Measurements from ENCODE around the gene WDR49. TPM values are rescaled to one million over a fixed set of nuclear protein-coding genes. Genes with fewer than 3 reads are reported as not detected.

WDR49 gene
- total RNA-seq (2022), result 1.4 and 2.2 TPM in 2 replicates
- Bru-seq, nascent RNA, result percentile 29 among the genes with signal in this experiment
- percentile 28 among the genes with signal in this experiment for BruChase-seq, experiment 1, labeled RNA remaining after a 6-hour chase
- BruChase-seq, experiment 2, labeled RNA remaining after a 2-hour chase, result percentile 37 among the genes with signal in this experiment
- long read RNA-seq, result 0 reads

DNA sequence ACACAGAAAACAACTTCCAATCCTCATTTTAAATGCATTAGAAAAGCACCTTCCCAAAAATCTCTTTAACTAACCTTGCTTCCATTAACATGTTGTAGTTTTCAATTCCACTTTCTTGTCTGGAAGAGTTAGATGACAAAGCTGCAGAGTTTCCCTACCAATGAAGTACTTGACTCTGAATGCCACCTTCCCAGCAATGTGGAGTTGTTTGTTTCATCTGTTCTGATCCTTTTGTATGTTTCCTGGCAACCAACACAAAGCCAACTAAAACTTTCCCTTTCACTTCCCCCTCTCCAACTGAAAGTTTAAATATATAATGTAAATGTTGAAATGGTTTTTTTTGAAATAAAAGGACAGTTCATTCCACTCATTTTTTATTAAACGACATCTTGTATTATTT, at the start of gene WDR49:
WDR49 (minus strand) TSS at position 183 of the 400 bp plus-strand sequence. CDS start 517 bp downstream, outside the sequence.
- CTCF ChIA-PET, result interaction anchor here (1.0 kb wide), 1 partner anchor 273 kb away, joined by 3 read pairs; the partner anchor contains the start of gene ZBBX
- H3K9me3 Mint-ChIP-seq (ENCODE audit: low read depth, unreplicated experiment), result no peaks in the 10 kb centered on the region
- DNase-seq, result no peak
- no peak within 1 kb of the TSS for H3K4me3 Mint-ChIP-seq (ENCODE audit: low read depth, unreplicated experiment)
- no peak within 1 kb of the TSS for H3K27ac Mint-ChIP-seq (ENCODE audit: unreplicated experiment)
- H3K27me3 Mint-ChIP-seq (ENCODE audit: unreplicated experiment), result no peaks in the 10 kb centered on the region
- no TSS peak for BruUV-seq (replicated peaks)
- H3K4me1 Mint-ChIP-seq (ENCODE audit: low read depth, unreplicated experiment), result no peaks in the 10 kb centered on the region
- intact Hi-C loops (cut with micrococcal nuclease; ENCODE audit: unreplicated experiment), result no loop called here
- no peaks in the 10 kb centered on the region for H3K36me3 Mint-ChIP-seq (ENCODE audit: insufficient read depth, unreplicated experiment)
- no peak for TF ChIP-seq CTCF (IDR thresholded peaks at IDR 0.05; ENCODE audit: unreplicated experiment)

- no peak for DNase-seq
- no peak overlapping the region for H3K27ac Mint-ChIP-seq (ENCODE audit: unreplicated experiment)
- peaks cover 6% of the 10 kb centered on the region for H3K36me3 Mint-ChIP-seq (ENCODE audit: insufficient read depth, unreplicated experiment)
- intact Hi-C loops (cut with micrococcal nuclease; ENCODE audit: unreplicated experiment), result no loop called here
- no TSS peak for BruUV-seq (replicated peaks)
- TF ChIP-seq CTCF (IDR thresholded peaks at IDR 0.05; ENCODE audit: unreplicated experiment), result no peak
- CTCF ChIA-PET, result no interaction called here
- no peaks in the 10 kb centered on the region for H3K27me3 Mint-ChIP-seq (ENCODE audit: unreplicated experiment)
- H3K4me3 Mint-ChIP-seq (ENCODE audit: low read depth, unreplicated experiment), result no peak overlapping the region
- no peaks in the 10 kb centered on the region for H3K9me3 Mint-ChIP-seq (ENCODE audit: low read depth, unreplicated experiment)
- H3K4me1 Mint-ChIP-seq (ENCODE audit: low read depth, unreplicated experiment), result no peaks in the 10 kb centered on the region
Observed at GRCh38 chr3:167700926-167701325, 47.2 kb upstream of the WDR49 start.

- Mint-ChIP-seq H3K4me3 (ENCODE audit: low read depth, unreplicated experiment) (no peak overlapping the region), H3K27ac (ENCODE audit: unreplicated experiment) (no peak overlapping the region), H3K36me3 (ENCODE audit: insufficient read depth, unreplicated experiment) (peaks cover 14% of the 10 kb centered on the region), H3K27me3 (ENCODE audit: unreplicated experiment) (no peaks in the 10 kb centered on the region), H3K9me3 (ENCODE audit: low read depth, unreplicated experiment) (no peaks in the 10 kb centered on the region), H3K4me1 (ENCODE audit: low read depth, unreplicated experiment) (no peaks in the 10 kb centered on the region)
- no TSS peak for BruUV-seq (replicated peaks)
- CTCF ChIA-PET, result no interaction called here
- DNase-seq, result no peak
- intact Hi-C loops (cut with micrococcal nuclease; ENCODE audit: unreplicated experiment), result no loop called here
- no peak for TF ChIP-seq CTCF (IDR thresholded peaks at IDR 0.05; ENCODE audit: unreplicated experiment)
Observed at GRCh38 chr3:167700046-167700445, 46.3 kb upstream of the WDR49 start.

- Mint-ChIP-seq H3K4me1 (ENCODE audit: low read depth, unreplicated experiment) (peaks cover 8% of the 10 kb centered on the region), H3K9me3 (ENCODE audit: low read depth, unreplicated experiment) (no peaks in the 10 kb centered on the region), H3K27me3 (ENCODE audit: unreplicated experiment) (no peaks in the 10 kb centered on the region), H3K4me3 (ENCODE audit: low read depth, unreplicated experiment) (no peak overlapping the region), H3K27ac (ENCODE audit: unreplicated experiment) (no peak overlapping the region), H3K36me3 (ENCODE audit: insufficient read depth, unreplicated experiment) (peaks cover 42% of the 10 kb centered on the region)
- no peak for DNase-seq
- intact Hi-C loops (cut with micrococcal nuclease; ENCODE audit: unreplicated experiment), result no loop called here
- no peak for TF ChIP-seq CTCF (IDR thresholded peaks at IDR 0.05; ENCODE audit: unreplicated experiment)
- CTCF ChIA-PET, result interaction anchor here (1.2 kb wide), 2 partner anchors 9 to 13 kb away, joined by 3 to 5 read pairs; no protein-coding TSS in a partner anchor
- no TSS peak for BruUV-seq (replicated peaks)
Observed at GRCh38 chr3:167694121-167694520, 40.4 kb upstream of the WDR49 start.
